22Rv1 (cell line): ENCODE results near the gene DDX46.
"Not testable (repeated sequence)": the region's sequence is repeated elsewhere in the genome, so short reads cannot be mapped to it uniquely, and the experiment has no call there.

ENCODE experiments used
- H3K27ac ChIP-seq: fragments of 450-650 bp; 2 replicates; pipeline ENCODE4 v1.5.1; 2017
- CTCF ChIP-seq: fragments of 450-650 bp; IDR thresholded peaks from 2 replicates; pipeline ENCODE4 v1.5.1; 2017; ENCODE audit warnings: mild to moderate bottlenecking
- ZFX ChIP-seq: fragments of 450-650 bp; IDR thresholded peaks from 2 replicates; pipeline ENCODE4 v1.6.1; 2017; ENCODE audit warnings: antibody characterized with exemption, borderline replicate concordance

Gene DDX46

GRCh38 chr5:134736173-134736812, 22.3 kb upstream of the DDX46 start:
- H3K27ac ChIP-seq: no peak overlapping the region
- TF ChIP-seq ZFX (no peak), CTCF (no peak)

- TF ChIP-seq ZFX (no peak), CTCF (peak; percentile 63)
- H3K27ac ChIP-seq: peak within 1 kb of the TSS; percentile 85
Measured at GRCh38 chr5:134738133-134738962, 20.2 kb upstream of the DDX46 start, which contains the start of gene CAMLG. Gene CAMLG, plus strand, starts transcription at chr5:134738548. Its CDS starts 73 bp downstream, at chr5:134738621.

- TF ChIP-seq CTCF (peak; percentile 59), ZFX (no peak)
- peak overlapping the region; percentile 85 for H3K27ac ChIP-seq
Measured at GRCh38 chr5:134738963-134739661, 19.5 kb upstream of the DDX46 start.

GRCh38 chr5:134741052-134741451, 17.5 kb upstream of the DDX46 start:
- no peak for TF ChIP-seq ZFX
- no peak for TF ChIP-seq CTCF
- H3K27ac ChIP-seq: no peak overlapping the region

GRCh38 chr5:134742134-134742533, 16.4 kb upstream of the DDX46 start:
- no peak for TF ChIP-seq ZFX
- no peak for TF ChIP-seq CTCF
- H3K27ac ChIP-seq: no peak overlapping the region

- TF ChIP-seq ZFX (no peak), CTCF (no peak)
- no peak overlapping the region for H3K27ac ChIP-seq
Measured at GRCh38 chr5:134749415-134749814, 9.2 kb upstream of the DDX46 start.

GRCh38 chr5:134758176-134758503, 439 bp upstream of the DDX46 start:
- H3K27ac ChIP-seq: peak overlapping the region; percentile 68
- TF ChIP-seq ZFX: no peak
- TF ChIP-seq CTCF: no peak

GRCh38 chr5:134767528-134768291, 9.1 kb downstream of the DDX46 start:
- not testable (repeated sequence) for H3K27ac ChIP-seq
